A549 (cell line): ENCODE data around the gene TFF3.
"Not testable (repeated sequence)": the region's sequence is repeated elsewhere in the genome, so short reads cannot be mapped to it uniquely, and the experiment has no call there.

Experiments used
- CEBPB ChIP-seq, 2 experiments: fragments of >200 bp in 1 of 2; sonication (Bioruptor Twin) in 1 of 2; formaldehyde crosslinking in 1 of 2; IDR thresholded peaks; 2 replicates each; pipeline ENCODE4 v1.6.1; 2012 to 2016
- JUN ChIP-seq, 2 experiments: fragments of >200 bp; sonication (Bioruptor Twin); formaldehyde crosslinking; IDR thresholded peaks; 2 replicates in 1 of 2; 3 replicates in 1 of 2; pipeline ENCODE4 v1.6.1; 2016 to 2017
- MYC ChIP-seq: IDR thresholded peaks from 2 replicates; pipeline ENCODE4 v1.6.1; 2012; ENCODE audit warnings: mild to moderate bottlenecking, inconsistent platforms, low read length, improper control_type of control experiment, borderline replicate concordance
- POLR2A ChIP-seq: IDR thresholded peaks from 2 replicates; pipeline ENCODE4 v1.6.1; 2012; ENCODE audit warnings: mild to moderate bottlenecking, low read length
- RCOR1 ChIP-seq: fragments of 150-350 bp; IDR thresholded peaks from 2 replicates; pipeline ENCODE4 v1.6.1; 2014; ENCODE audit warnings: antibody characterized with exemption, low read length, low read depth
- SMC3 ChIP-seq: fragments of >200 bp; sonication (Bioruptor Twin); formaldehyde crosslinking; IDR thresholded peaks from 3 replicates; pipeline ENCODE4 v1.6.1; 2018; ENCODE audit warnings: inconsistent platforms
- TF ChIP-seq, protein P1 (sequence below): IDR thresholded peaks from 2 replicates; pipeline ENCODE4 v1.6.1; 2012
- TF ChIP-seq, protein P2 (sequence below): fragments of >200 bp; sonication (Bioruptor Twin); formaldehyde crosslinking; IDR thresholded peaks from 3 replicates; pipeline ENCODE4 v1.5.1; 2016
- TF ChIP-seq, protein P3 (sequence below): fragments of 200-600 bp; sonication (generic); IDR thresholded peaks from 2 replicates; pipeline ENCODE4 v1.6.1; 2016; ENCODE audit warnings: antibody characterized with exemption, mild to moderate bottlenecking, moderate library complexity
- TF ChIP-seq, protein P4 (sequence below): fragments of 150-350 bp; IDR thresholded peaks from 2 replicates; pipeline ENCODE4 v1.6.1; 2014; ENCODE audit warnings: low read depth, mild to moderate bottlenecking, low read length

DNA sequence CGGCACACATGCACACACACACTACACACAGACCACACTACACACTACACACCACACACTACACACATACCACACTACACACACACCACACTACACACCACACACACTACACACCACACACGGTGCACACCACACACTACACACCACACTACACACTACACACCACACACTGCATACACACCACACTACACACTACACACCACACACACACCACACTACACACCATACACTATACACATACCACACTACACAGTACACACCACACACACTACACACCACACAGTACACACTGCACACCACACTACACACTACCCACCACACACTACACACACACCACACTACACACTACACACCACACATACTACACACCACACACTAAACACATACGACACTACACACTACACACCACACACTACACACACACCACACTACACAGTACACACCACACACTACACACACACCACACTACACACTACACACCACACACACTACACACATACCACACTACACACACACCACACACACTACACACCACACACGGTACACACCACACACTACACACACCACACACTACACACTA, 22.6 kb downstream of the TFF3 start:
- not testable (repeated sequence) for TF ChIP-seq SMC3; POLR2A; RCOR1; MYC; JUN (IDR thresholded peaks at IDR 0.05); CEBPB (IDR thresholded peaks at IDR 0.05)
- TF ChIP-seq, protein P1, sequence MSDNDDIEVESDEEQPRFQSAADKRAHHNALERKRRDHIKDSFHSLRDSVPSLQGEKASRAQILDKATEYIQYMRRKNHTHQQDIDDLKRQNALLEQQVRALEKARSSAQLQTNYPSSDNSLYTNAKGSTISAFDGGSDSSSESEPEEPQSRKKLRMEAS, result not testable (repeated sequence)
- TF ChIP-seq, protein P2, sequence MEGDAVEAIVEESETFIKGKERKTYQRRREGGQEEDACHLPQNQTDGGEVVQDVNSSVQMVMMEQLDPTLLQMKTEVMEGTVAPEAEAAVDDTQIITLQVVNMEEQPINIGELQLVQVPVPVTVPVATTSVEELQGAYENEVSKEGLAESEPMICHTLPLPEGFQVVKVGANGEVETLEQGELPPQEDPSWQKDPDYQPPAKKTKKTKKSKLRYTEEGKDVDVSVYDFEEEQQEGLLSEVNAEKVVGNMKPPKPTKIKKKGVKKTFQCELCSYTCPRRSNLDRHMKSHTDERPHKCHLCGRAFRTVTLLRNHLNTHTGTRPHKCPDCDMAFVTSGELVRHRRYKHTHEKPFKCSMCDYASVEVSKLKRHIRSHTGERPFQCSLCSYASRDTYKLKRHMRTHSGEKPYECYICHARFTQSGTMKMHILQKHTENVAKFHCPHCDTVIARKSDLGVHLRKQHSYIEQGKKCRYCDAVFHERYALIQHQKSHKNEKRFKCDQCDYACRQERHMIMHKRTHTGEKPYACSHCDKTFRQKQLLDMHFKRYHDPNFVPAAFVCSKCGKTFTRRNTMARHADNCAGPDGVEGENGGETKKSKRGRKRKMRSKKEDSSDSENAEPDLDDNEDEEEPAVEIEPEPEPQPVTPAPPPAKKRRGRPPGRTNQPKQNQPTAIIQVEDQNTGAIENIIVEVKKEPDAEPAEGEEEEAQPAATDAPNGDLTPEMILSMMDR, result not testable (repeated sequence)
- TF ChIP-seq, protein P3, sequence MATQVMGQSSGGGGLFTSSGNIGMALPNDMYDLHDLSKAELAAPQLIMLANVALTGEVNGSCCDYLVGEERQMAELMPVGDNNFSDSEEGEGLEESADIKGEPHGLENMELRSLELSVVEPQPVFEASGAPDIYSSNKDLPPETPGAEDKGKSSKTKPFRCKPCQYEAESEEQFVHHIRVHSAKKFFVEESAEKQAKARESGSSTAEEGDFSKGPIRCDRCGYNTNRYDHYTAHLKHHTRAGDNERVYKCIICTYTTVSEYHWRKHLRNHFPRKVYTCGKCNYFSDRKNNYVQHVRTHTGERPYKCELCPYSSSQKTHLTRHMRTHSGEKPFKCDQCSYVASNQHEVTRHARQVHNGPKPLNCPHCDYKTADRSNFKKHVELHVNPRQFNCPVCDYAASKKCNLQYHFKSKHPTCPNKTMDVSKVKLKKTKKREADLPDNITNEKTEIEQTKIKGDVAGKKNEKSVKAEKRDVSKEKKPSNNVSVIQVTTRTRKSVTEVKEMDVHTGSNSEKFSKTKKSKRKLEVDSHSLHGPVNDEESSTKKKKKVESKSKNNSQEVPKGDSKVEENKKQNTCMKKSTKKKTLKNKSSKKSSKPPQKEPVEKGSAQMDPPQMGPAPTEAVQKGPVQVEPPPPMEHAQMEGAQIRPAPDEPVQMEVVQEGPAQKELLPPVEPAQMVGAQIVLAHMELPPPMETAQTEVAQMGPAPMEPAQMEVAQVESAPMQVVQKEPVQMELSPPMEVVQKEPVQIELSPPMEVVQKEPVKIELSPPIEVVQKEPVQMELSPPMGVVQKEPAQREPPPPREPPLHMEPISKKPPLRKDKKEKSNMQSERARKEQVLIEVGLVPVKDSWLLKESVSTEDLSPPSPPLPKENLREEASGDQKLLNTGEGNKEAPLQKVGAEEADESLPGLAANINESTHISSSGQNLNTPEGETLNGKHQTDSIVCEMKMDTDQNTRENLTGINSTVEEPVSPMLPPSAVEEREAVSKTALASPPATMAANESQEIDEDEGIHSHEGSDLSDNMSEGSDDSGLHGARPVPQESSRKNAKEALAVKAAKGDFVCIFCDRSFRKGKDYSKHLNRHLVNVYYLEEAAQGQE, result not testable (repeated sequence)
- TF ChIP-seq, protein P4, sequence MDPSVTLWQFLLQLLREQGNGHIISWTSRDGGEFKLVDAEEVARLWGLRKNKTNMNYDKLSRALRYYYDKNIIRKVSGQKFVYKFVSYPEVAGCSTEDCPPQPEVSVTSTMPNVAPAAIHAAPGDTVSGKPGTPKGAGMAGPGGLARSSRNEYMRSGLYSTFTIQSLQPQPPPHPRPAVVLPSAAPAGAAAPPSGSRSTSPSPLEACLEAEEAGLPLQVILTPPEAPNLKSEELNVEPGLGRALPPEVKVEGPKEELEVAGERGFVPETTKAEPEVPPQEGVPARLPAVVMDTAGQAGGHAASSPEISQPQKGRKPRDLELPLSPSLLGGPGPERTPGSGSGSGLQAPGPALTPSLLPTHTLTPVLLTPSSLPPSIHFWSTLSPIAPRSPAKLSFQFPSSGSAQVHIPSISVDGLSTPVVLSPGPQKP, result not testable (repeated sequence)
